ENCODE measurements around the gene ARHGEF26. TPM values are rescaled to one million over a fixed set of nuclear protein-coding genes. Genes with fewer than 3 reads are reported as not detected.

Gene ARHGEF26, protein sequence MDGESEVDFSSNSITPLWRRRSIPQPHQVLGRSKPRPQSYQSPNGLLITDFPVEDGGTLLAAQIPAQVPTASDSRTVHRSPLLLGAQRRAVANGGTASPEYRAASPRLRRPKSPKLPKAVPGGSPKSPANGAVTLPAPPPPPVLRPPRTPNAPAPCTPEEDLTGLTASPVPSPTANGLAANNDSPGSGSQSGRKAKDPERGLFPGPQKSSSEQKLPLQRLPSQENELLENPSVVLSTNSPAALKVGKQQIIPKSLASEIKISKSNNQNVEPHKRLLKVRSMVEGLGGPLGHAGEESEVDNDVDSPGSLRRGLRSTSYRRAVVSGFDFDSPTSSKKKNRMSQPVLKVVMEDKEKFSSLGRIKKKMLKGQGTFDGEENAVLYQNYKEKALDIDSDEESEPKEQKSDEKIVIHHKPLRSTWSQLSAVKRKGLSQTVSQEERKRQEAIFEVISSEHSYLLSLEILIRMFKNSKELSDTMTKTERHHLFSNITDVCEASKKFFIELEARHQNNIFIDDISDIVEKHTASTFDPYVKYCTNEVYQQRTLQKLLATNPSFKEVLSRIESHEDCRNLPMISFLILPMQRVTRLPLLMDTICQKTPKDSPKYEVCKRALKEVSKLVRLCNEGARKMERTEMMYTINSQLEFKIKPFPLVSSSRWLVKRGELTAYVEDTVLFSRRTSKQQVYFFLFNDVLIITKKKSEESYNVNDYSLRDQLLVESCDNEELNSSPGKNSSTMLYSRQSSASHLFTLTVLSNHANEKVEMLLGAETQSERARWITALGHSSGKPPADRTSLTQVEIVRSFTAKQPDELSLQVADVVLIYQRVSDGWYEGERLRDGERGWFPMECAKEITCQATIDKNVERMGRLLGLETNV
- 7.2 TPM for total RNA-seq (2021; ENCODE audit: unreplicated experiment)
- polyA plus RNA-seq (2012): 1.9 and 2.7 TPM in 2 replicates
- Bru-seq, nascent RNA: percentile 54 among the genes with signal in this experiment
- percentile 43 among the genes with signal in this experiment for BruChase-seq, experiment 1, labeled RNA remaining after a 6-hour chase
- BruChase-seq, experiment 2, labeled RNA remaining after a 2-hour chase: percentile 50 among the genes with signal in this experiment
- long read RNA-seq, transcript ARHGEF26-202 (15 exons, 3,929 nt): major isoform, 5 of 18 reads
- long read RNA-seq, partial matches to known transcripts: 7 of 18 reads
- long read RNA-seq, other reads (novel, unspliced or antisense): 6 of 18 reads

DNA sequence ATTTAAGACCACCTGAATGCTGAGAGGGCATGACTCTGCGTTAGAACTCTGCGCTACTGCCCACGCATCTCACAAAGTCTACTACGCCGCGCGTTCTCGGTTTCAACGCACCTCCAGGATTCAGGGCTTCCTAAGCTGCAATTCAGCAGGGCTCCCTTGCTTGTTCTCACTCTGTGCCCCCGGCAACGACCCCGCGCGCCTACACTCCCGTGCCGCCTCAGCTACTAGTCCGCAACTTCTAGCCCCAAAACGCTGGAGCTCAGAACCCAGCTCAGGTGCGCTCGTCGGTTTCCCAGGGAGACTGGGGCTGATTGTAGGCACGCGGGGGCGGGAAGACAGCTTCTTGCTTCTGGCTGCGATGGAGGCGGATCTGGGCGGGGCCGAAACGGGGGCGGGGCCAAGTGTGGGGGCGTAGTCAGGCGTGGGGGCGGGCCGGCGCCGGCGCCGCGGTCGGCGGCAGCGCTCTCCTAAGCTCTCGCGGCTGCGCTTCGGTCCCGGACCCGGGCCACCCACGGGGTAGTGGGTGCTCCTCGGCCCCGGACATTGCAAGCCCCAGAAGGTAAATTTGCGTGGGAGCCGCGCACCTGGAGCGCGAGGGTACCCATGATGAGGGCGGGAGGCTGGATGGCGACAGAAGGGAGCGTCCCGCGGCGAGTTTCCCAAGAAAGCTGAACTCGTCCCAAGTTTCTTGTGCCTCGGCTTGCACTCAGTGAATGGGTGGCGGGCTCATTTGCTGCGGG is at the start of gene ARHGEF26:
TSS of gene ARHGEF26 (plus strand) at position 430 of the 740 bp plus-strand sequence. CDS start 603 bp downstream, outside the sequence.
- TF ChIP-seq SRF (IDR thresholded peaks at IDR 0.05; ENCODE audit: low read depth): no peak
- TF ChIP-seq, protein P1, sequence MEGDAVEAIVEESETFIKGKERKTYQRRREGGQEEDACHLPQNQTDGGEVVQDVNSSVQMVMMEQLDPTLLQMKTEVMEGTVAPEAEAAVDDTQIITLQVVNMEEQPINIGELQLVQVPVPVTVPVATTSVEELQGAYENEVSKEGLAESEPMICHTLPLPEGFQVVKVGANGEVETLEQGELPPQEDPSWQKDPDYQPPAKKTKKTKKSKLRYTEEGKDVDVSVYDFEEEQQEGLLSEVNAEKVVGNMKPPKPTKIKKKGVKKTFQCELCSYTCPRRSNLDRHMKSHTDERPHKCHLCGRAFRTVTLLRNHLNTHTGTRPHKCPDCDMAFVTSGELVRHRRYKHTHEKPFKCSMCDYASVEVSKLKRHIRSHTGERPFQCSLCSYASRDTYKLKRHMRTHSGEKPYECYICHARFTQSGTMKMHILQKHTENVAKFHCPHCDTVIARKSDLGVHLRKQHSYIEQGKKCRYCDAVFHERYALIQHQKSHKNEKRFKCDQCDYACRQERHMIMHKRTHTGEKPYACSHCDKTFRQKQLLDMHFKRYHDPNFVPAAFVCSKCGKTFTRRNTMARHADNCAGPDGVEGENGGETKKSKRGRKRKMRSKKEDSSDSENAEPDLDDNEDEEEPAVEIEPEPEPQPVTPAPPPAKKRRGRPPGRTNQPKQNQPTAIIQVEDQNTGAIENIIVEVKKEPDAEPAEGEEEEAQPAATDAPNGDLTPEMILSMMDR (IDR thresholded peaks at IDR 0.05 in 2 of 3, conservative IDR thresholded peaks at IDR 0.05 in 1 of 3; ENCODE audit: borderline replicate concordance in 1 of 3, insufficient read depth in 1 of 3, low read depth in 2 of 3, low read length in 2 of 3): no peak
- TF ChIP-seq SIN3A (IDR thresholded peaks at IDR 0.05; ENCODE audit: low read depth): peak; percentile 65; the same call in 1 of the 2 replicates
- peak; percentile 35 for TF ChIP-seq YY1 (IDR thresholded peaks at IDR 0.05; ENCODE audit: extremely low read depth, insufficient replicate concordance, low read depth, low read length)
- TF ChIP-seq CBX3 (IDR thresholded peaks at IDR 0.05; ENCODE audit: low read depth): 0 out of 2 replicates have a peak, but pooled peaks have one; percentile 38
- no peak for TF ChIP-seq TCF7L2 (IDR thresholded peaks at IDR 0.05; ENCODE audit: borderline replicate concordance, extremely low read depth, insufficient read depth, insufficient read length)
- peak; percentile 66 for TF ChIP-seq POLR2AphosphoS5 (IDR thresholded peaks at IDR 0.05; ENCODE audit: low read depth, low read length)
- peak; percentile 30; the same call in 1 of the 2 replicates for TF ChIP-seq SP1 (IDR thresholded peaks at IDR 0.05; ENCODE audit: low read depth)
- TF ChIP-seq EGR1 (IDR thresholded peaks at IDR 0.05; ENCODE audit: low read depth): peak; percentile 97
- TF ChIP-seq, protein P2, sequence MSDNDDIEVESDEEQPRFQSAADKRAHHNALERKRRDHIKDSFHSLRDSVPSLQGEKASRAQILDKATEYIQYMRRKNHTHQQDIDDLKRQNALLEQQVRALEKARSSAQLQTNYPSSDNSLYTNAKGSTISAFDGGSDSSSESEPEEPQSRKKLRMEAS (IDR thresholded peaks at IDR 0.05): peak; percentile 50
- no peak for TF ChIP-seq ELF1 (IDR thresholded peaks at IDR 0.05; ENCODE audit: borderline replicate concordance, low read depth)
- no peak for TF ChIP-seq CEBPB (IDR thresholded peaks at IDR 0.05; ENCODE audit: low read depth)
- no peak for TF ChIP-seq JUND (IDR thresholded peaks at IDR 0.05)
- Histone ChIP-seq H3K36me3 (ENCODE audit: control insufficient read depth in 1 of 2, insufficient read depth in 2 of 2, low read length in 2 of 2) (no peaks in the 10 kb centered on the region), H3K9ac (ENCODE audit: low read length) (peak within 1 kb of the TSS; percentile 79), H3K4me3 (replicated peaks in 1 of 2; ENCODE audit: low read depth in 1 of 2, low read length in 2 of 2) (peak within 1 kb of the TSS; percentile 66 to 88), H3K9me2 (ENCODE audit: insufficient read depth) (no peaks in the 10 kb centered on the region), H3K79me2 (ENCODE audit: insufficient read depth, low read length) (no peaks in the 10 kb centered on the region; the same call in 1 of the 2 replicates), H3K4me2 (ENCODE audit: low read length) (peak within 1 kb of the TSS; percentile 86), H3K27me3 (ENCODE audit: insufficient read depth, low read length) (no peaks in the 10 kb centered on the region), H3K27ac (ENCODE audit: low read depth, low read length) (peak within 1 kb of the TSS; percentile 45), H4K20me1 (ENCODE audit: insufficient read depth) (no peaks in the 10 kb centered on the region), H3K9me3 (ENCODE audit: control insufficient read depth in 1 of 2, insufficient read depth in 1 of 2, low read depth in 1 of 2, low read length in 2 of 2) (no peaks in the 10 kb centered on the region), H3K4me1 (ENCODE audit: control insufficient read depth in 1 of 2, insufficient read depth in 2 of 2, low read length in 2 of 2) (peaks cover 0 to 13% of the 10 kb centered on the region in 2 experiments; a peak in 2 of 4 replicates), H2AFZ (ENCODE audit: low read depth, low read length, poor library complexity, severe bottlenecking) (peak within 1 kb of the TSS; percentile 77)
- POLR2A ChIA-PET: interaction anchor here (0.6 to 1.0 kb wide), 5 partner anchors 9 to 1252 kb away, joined by 3 to 4 read pairs (median 4); no protein-coding TSS in a partner anchor
- CTCF ChIA-PET: no interaction called here
- ATAC-seq (peak; percentile 89), DNase-seq (ENCODE audit: low read depth, low spot score) (peak; percentile 60)
- BruUV-seq (replicated peaks): TSS peak; percentile 49
- intact Hi-C loops (cut with micrococcal nuclease): no loop called here
- RAD21 ChIA-PET (ENCODE audit: low non-redundant PET in 1 of 2, low total read pairs in 2 of 2, uncharacterized antibody in 2 of 2, unreplicated experiment in 2 of 2): no interaction called here

Data from HCT116 (cell line).